Measurements from ENCODE around the gene ERI3.

The ERI3 gene

DNA sequence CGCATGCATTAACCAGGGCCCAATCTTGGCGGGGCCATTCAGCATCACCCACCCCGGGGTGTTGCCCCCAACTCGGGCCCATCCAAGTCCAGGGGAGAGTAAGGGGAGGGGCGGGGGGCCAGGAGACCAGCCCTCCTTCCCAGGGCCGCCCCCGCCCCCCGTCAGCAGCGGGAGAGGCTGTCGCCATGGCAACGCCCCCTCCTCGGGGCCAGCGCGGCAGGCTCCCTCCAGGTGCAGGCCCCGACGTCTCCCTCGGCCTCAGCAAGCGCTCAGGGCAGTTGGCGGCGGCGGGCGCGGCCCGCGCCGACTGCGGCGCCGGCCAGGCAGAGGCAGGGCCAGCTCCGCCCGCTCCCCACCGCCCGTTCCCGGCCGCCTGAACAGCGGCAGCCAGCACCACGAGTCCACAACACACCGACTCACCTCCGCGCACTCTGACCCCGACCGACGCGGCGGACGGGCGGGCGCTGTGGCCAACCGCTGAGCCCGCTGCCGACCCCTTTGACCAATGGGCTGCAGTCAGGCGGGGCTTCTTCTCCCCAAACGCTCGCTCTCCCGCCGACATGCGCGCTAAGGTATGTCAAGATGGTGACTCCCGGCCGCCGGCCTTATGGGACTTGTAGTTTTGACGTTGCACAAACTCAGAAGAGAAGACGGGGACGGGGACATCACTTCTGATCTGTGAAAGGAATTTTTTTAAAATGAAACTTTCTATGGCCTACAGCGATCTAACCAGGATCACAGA lies at the start of gene ERI3:
Gene ERI3 (minus strand): TSS at position 418 of the 742 bp plus-strand sequence. CDS start 231 bp downstream, at position 187.
- DNase-seq (ENCODE audit: low read depth), result peak; percentile 99
- no peak for TF ChIP-seq CTCF (IDR thresholded peaks at IDR 0.05; ENCODE audit: insufficient read depth, low read depth, low read length, missing control alignments)
- H3K4me3 ChIP-seq (ENCODE audit: low read length), result peak within 1 kb of the TSS; percentile 75

- no peak for DNase-seq (ENCODE audit: low read depth)
- TF ChIP-seq CTCF (IDR thresholded peaks at IDR 0.05; ENCODE audit: insufficient read depth, low read depth, low read length, missing control alignments), result no peak
- no peak overlapping the region for H3K4me3 ChIP-seq (ENCODE audit: low read length)
These were observed 46.5 kb upstream of the ERI3 start for GRCh38 chr1:44401256-44402228.

DNA sequence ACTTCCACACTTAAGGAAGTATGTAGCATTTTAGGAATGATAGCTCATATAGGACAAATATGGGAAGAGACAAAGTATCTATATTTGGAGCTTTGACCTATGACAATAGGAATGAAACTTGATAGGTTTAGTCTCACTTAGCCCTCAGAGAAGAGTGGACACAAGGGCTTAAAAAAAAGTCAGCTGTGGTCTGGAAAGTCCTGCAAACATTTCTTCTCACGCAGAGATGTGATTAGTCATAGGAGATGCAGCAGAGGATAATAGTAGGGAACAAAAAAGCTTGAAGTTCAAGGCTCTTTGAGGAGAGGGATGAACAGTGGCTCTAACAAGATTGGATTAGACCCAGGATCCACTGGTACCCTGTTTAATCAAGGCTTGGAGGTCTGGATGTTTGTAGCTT lies 35.2 kb upstream of the ERI3 start:
- no peak overlapping the region for H3K4me3 ChIP-seq (ENCODE audit: low read length)

GRCh38 chr1:44389437-44389836 lies 34.4 kb upstream of the ERI3 start:
- no peak for DNase-seq (ENCODE audit: low read depth)
- no peak for TF ChIP-seq CTCF (IDR thresholded peaks at IDR 0.05; ENCODE audit: insufficient read depth, low read depth, low read length, missing control alignments)
- no peak overlapping the region for H3K4me3 ChIP-seq (ENCODE audit: low read length)

More for the DNA sequence above, 35.2 kb upstream of the ERI3 start:
- DNase-seq (ENCODE audit: low read depth), result peak; percentile 24
- TF ChIP-seq CTCF (IDR thresholded peaks at IDR 0.05; ENCODE audit: insufficient read depth, low read depth, low read length, missing control alignments), result no peak

DNA sequence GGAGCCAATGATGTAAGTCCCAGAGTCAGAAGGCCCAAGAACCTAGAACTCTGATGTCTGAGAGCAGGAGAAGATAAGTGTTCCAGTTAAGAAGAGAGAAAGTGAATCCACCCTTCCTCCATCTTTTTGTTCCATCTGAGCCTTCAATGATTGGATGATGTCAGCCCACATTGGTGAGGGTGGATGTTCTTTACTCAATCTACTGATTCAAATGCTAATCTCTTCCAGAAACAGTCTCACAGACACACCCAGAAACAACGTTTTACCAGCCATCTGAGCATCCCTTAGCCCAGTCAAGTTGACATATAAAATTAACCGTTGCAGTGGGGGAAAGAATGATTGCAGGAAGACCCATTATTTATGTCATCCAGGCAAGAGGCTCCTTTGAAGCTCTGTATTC lies 33.5 kb upstream of the ERI3 start:
- no peak overlapping the region for H3K4me3 ChIP-seq (ENCODE audit: low read length)
- no peak for DNase-seq (ENCODE audit: low read depth)
- TF ChIP-seq CTCF (IDR thresholded peaks at IDR 0.05; ENCODE audit: insufficient read depth, low read depth, low read length, missing control alignments), result no peak

DNA sequence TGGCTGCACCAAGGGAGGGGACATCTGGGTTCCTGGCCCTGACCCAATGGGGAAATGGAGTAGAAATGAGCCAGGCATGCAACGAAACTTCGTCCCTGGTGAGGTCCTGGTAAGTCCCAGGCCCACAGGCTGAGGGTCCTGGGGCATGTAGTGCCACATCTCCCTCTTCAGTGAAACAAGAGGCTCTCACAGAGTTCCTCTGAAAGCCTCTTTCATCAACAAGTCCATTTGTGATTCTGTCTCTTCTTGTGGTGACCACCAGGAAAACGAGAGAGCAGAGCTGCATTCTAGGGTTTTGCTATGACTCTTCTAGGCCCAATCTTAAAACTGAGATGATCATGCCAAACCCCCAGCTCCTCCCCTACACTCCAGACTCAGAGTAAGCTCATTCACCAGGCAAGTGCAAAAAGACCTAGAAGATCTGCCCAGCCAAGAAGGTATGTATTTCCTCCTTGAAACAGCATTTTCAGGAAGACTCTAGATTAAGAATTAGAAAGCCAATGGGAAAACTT lies 25.7 kb upstream of the ERI3 start:
- no peak for DNase-seq (ENCODE audit: low read depth)
- H3K4me3 ChIP-seq (ENCODE audit: low read length), result no peak overlapping the region
- TF ChIP-seq CTCF (IDR thresholded peaks at IDR 0.05; ENCODE audit: insufficient read depth, low read depth, low read length, missing control alignments), result no peak
